HEK293 (cell line): ENCODE results near the gene DNAJA3.

ENCODE experiments used
- CTCF ChIP-seq: fragments of 450-650 bp; formaldehyde crosslinking; IDR thresholded peaks from 2 replicates; pipeline ENCODE4 v1.5.1; 2016; ENCODE audit warnings: missing biosample characterization, missing genetic modification characterization
- SP2 ChIP-seq: fragments of 450-650 bp; formaldehyde crosslinking; IDR thresholded peaks from 2 replicates; pipeline ENCODE4 v1.5.1; 2016; ENCODE audit warnings: missing biosample characterization, missing genetic modification characterization
- ZBTB26 ChIP-seq: fragments of 450-650 bp; formaldehyde crosslinking; optimal IDR thresholded peaks from 2 replicates; pipeline ENCODE3; 2016; ENCODE audit warnings: missing biosample characterization, mild to moderate bottlenecking, missing genetic modification characterization
- ZBTB7A ChIP-seq: fragments of 450-650 bp; formaldehyde crosslinking; IDR thresholded peaks from 2 replicates; pipeline ENCODE4 v1.5.1; 2016; ENCODE audit warnings: low read depth, missing biosample characterization, missing genetic modification characterization
- ZBTB8A ChIP-seq: fragments of 450-650 bp; formaldehyde crosslinking; IDR thresholded peaks from 2 replicates; pipeline ENCODE4 v1.5.1; 2016; ENCODE audit warnings: missing biosample characterization, missing genetic modification characterization
- ZNF274 ChIP-seq, 2 experiments: fragments of 200-500 bp in 1 of 2; fragments of 450-650 bp in 1 of 2; sonication (Bioruptor generic) in 1 of 2; formaldehyde crosslinking in 1 of 2; IDR thresholded peaks; 2 replicates each; pipeline versions ENCODE4 v1.5.1 to v1.6.1; 2014 to 2016; ENCODE audit warnings: borderline replicate concordance in 1 of 2, inconsistent platforms in 1 of 2, low read length in 1 of 2, missing biosample characterization in 1 of 2, missing genetic modification characterization in 1 of 2
- ZNF629 ChIP-seq: fragments of 450-650 bp; formaldehyde crosslinking; IDR thresholded peaks from 2 replicates; pipeline ENCODE4 v1.5.1; 2017; ENCODE audit warnings: missing biosample characterization, missing genetic modification characterization

GRCh38 chr16:4452674-4453073, 27.0 kb downstream of the DNAJA3 start:
- no peak for TF ChIP-seq CTCF (tag by site-specific recombination)
- TF ChIP-seq ZNF274 (IDR thresholded peaks at IDR 0.05; ENCODE audit: low read length): no peak
- TF ChIP-seq ZNF274 (tag by site-specific recombination; IDR thresholded peaks at IDR 0.05; ENCODE audit: borderline replicate concordance): no peak
- no peak for TF ChIP-seq ZBTB26
- no peak for TF ChIP-seq ZNF629 (tag by site-specific recombination)
- no peak for TF ChIP-seq SP2 (tag by site-specific recombination)
- no peak for TF ChIP-seq ZBTB7A (tag by site-specific recombination)
- no peak for TF ChIP-seq ZBTB8A (tag by site-specific recombination)
